Common myeloid progenitor, CD34-positive (primary cell): ENCODE data around the gene FAF1.

Experiments used
- CTCF ChIA-PET: fragments of 350-600 bp; sonication (Branson Sonifier 250); formaldehyde crosslinking; loops from one replicate; lab custom pipeline; 2021; ENCODE audit warnings: antibody characterized with exemption; lab: Charles Lee
- POLR2A ChIA-PET: fragments of 350-600 bp; sonication (Branson Sonifier 250); formaldehyde crosslinking; loops from one replicate; lab custom pipeline; 2021; ENCODE audit warnings: antibody characterized with exemption; lab: Charles Lee
- DNase-seq, 3 donors: peaks; one replicate each; pipeline versions ENCODE4 v3.0.0 to v3.0.0-alpha.2; 2013
- H3K27ac ChIP-seq, 2 experiments: 1 replicate in 1 of 2; 2 replicates in 1 of 2; pipeline ENCODE4 v1.7.0; 2013; ENCODE audit warnings: inconsistent platforms in 2 of 2, low read length in 2 of 2, mild to moderate bottlenecking in 2 of 2, low read depth in 1 of 2, moderate library complexity in 1 of 2; ENCODE audit not compliant: severe bottlenecking in 2 of 2, insufficient read depth in 1 of 2, poor library complexity in 1 of 2
- H3K27me3 ChIP-seq, 5 experiments: replicated peaks in 2 of 5; 1 replicate in 3 of 5; 2 replicates in 2 of 5; pipeline versions ENCODE4 v1.6.1 to v1.7.0; 2013; ENCODE audit warnings: low read length in 4 of 5, mild to moderate bottlenecking in 2 of 5, moderate library complexity in 2 of 5, inconsistent platforms in 1 of 5; ENCODE audit not compliant: insufficient read depth in 5 of 5, control insufficient read depth in 4 of 5
- H3K36me3 ChIP-seq, 4 experiments: 1 replicate in 2 of 4; 2 replicates in 2 of 4; pipeline versions ENCODE4 v1.6.1 to v1.7.0; 2013; ENCODE audit warnings: low read length in 3 of 4, control low read depth in 1 of 4, mild to moderate bottlenecking in 1 of 4; ENCODE audit not compliant: control insufficient read depth in 4 of 4, insufficient read depth in 4 of 4
- H3K4me1 ChIP-seq, 4 experiments: 1 replicate in 3 of 4; 2 replicates in 1 of 4; pipeline versions ENCODE4 v1.6.1 to v1.7.1; 2013; ENCODE audit warnings: low read length in 3 of 4, mild to moderate bottlenecking in 3 of 4, control low read depth in 1 of 4, inconsistent platforms in 1 of 4, moderate library complexity in 1 of 4; ENCODE audit not compliant: control insufficient read depth in 4 of 4, insufficient read depth in 4 of 4; ENCODE audit errors: control extremely low read depth in 1 of 4
- H3K4me3 ChIP-seq, 7 experiments: 1 replicate in 4 of 7; 2 replicates in 3 of 7; pipeline versions ENCODE4 v1.5.1 to v1.7.0; 2013; ENCODE audit warnings: mild to moderate bottlenecking in 7 of 7, low read length in 6 of 7, moderate library complexity in 6 of 7, inconsistent platforms in 2 of 7, low read depth in 2 of 7, control low read depth in 1 of 7; ENCODE audit not compliant: insufficient read depth in 4 of 7, control insufficient read depth in 1 of 7; ENCODE audit errors: extremely low read depth in 1 of 7
- H3K9me3 ChIP-seq, 5 experiments: 1 replicate in 4 of 5; 2 replicates in 1 of 5; pipeline versions ENCODE4 v1.6.1 to v1.7.1; 2013; ENCODE audit warnings: low read length in 4 of 5, mild to moderate bottlenecking in 2 of 5, inconsistent platforms in 1 of 5, low read depth in 1 of 5, moderate library complexity in 1 of 5; ENCODE audit not compliant: control insufficient read depth in 4 of 5, insufficient read depth in 2 of 5; ENCODE audit errors: control extremely low read depth in 1 of 5
- WGBS: methylation state at CpG from one replicate; pipeline ENCODE4 v1.1.5; 2013; ENCODE audit not compliant: insufficient coverage; 5-methylcytosine and 5-hydroxymethylcytosine counted together

The FAF1 gene

GRCh38 chr1:50417946-50418599 is 542.0 kb downstream of the FAF1 start:
- DNase-seq, result peak in 1 of 3 donors; percentile 18
- 3% methylated on average over 8 of the region's 20 CpGs for WGBS
- CTCF ChIA-PET, result no interaction called here
- Histone ChIP-seq H3K4me1 (peaks cover 0 to 52% (median 27%) of the 10 kb centered on the region in 4 experiments), H3K9me3 (peaks cover 0 to 11% (median 1%) of the 10 kb centered on the region in 5 experiments), H3K4me3 (peak overlapping the region in 2 of 7 experiments; percentile 52 to 54), H3K27me3 (peaks cover 21 to 100% (median 66%) of the 10 kb centered on the region in 5 experiments), H3K27ac (no peak overlapping the region), H3K36me3 (no peaks in the 10 kb centered on the region)
- POLR2A ChIA-PET, result no interaction called here

- Histone ChIP-seq H3K27ac (no peak overlapping the region), H3K9me3 (peaks cover 0 to 17% (median 5%) of the 10 kb centered on the region in 5 experiments), H3K4me3 (no peak overlapping the region), H3K4me1 (peaks cover 0 to 47% (median 23%) of the 10 kb centered on the region in 4 experiments), H3K36me3 (no peaks in the 10 kb centered on the region), H3K27me3 (peaks cover 20 to 100% (median 61%) of the 10 kb centered on the region in 5 experiments)
- ChIA-PET CTCF (no interaction called here), POLR2A (no interaction called here)
- DNase-seq, result peak in 1 of 3 donors; percentile 21
- 9% methylated on average over 19 of the region's 23 CpGs for WGBS
These were observed 542.6 kb downstream of the FAF1 start for GRCh38 chr1:50417507-50417906.

GRCh38 chr1:50416553-50417453 is 543.3 kb downstream of the FAF1 start:
- DNase-seq, result peak in 1 of 3 donors; percentile 35
- H3K4me1 ChIP-seq, result peaks cover 0 to 47% (median 23%) of the 10 kb centered on the region in 4 experiments
- CTCF ChIA-PET, result no interaction called here
- H3K27ac ChIP-seq, result no peak overlapping the region
- peaks cover 0 to 20% (median 6%) of the 10 kb centered on the region in 5 experiments for H3K9me3 ChIP-seq
- no peak overlapping the region for H3K4me3 ChIP-seq
- 4% methylated on average over 34 of the region's 46 CpGs for WGBS
- H3K36me3 ChIP-seq, result no peaks in the 10 kb centered on the region
- POLR2A ChIA-PET, result no interaction called here
- peaks cover 15 to 97% (median 54%) of the 10 kb centered on the region in 5 experiments for H3K27me3 ChIP-seq

GRCh38 chr1:50416150-50416527 is 543.9 kb downstream of the FAF1 start:
- Histone ChIP-seq H3K36me3 (no peaks in the 10 kb centered on the region), H3K4me3 (peak overlapping the region in 1 of 7 experiments; percentile 4), H3K9me3 (peaks cover 0 to 16% (median 6%) of the 10 kb centered on the region in 5 experiments), H3K4me1 (peaks cover 0 to 43% (median 21%) of the 10 kb centered on the region in 4 experiments), H3K27me3 (peaks cover 11 to 97% (median 49%) of the 10 kb centered on the region in 5 experiments), H3K27ac (no peak overlapping the region)
- ChIA-PET CTCF (no interaction called here), POLR2A (no interaction called here)
- DNase-seq, result no peak
- 3% methylated on average over 24 of the region's 25 CpGs for WGBS

- H3K4me3 ChIP-seq, result peak overlapping the region in 1 of 7 experiments; percentile 4
- peaks cover 10 to 94% (median 44%) of the 10 kb centered on the region in 5 experiments for H3K27me3 ChIP-seq
- H3K9me3 ChIP-seq, result peaks cover 0 to 16% (median 6%) of the 10 kb centered on the region in 5 experiments
- POLR2A ChIA-PET, result no interaction called here
- peak in 1 of 3 donors; percentile 28 for DNase-seq
- WGBS, result 9% methylated on average over 52 of the region's 56 CpGs
- CTCF ChIA-PET, result no interaction called here
- no peak overlapping the region for H3K27ac ChIP-seq
- H3K4me1 ChIP-seq, result peaks cover 0 to 36% (median 18%) of the 10 kb centered on the region in 4 experiments
- no peaks in the 10 kb centered on the region for H3K36me3 ChIP-seq
These were observed 544.6 kb downstream of the FAF1 start for GRCh38 chr1:50415235-50416149.

- peaks cover 0 to 33% (median 16%) of the 10 kb centered on the region in 4 experiments for H3K4me1 ChIP-seq
- no peak for DNase-seq
- H3K4me3 ChIP-seq, result no peak overlapping the region
- ChIA-PET POLR2A (no interaction called here), CTCF (no interaction called here)
- peaks cover 0 to 19% (median 6%) of the 10 kb centered on the region in 5 experiments for H3K9me3 ChIP-seq
- H3K36me3 ChIP-seq, result no peaks in the 10 kb centered on the region
- peaks cover 7 to 94% (median 38%) of the 10 kb centered on the region in 5 experiments for H3K27me3 ChIP-seq
- 55% methylated on average over 5 of the region's 7 CpGs for WGBS
- no peak overlapping the region for H3K27ac ChIP-seq
These were observed 545.2 kb downstream of the FAF1 start for GRCh38 chr1:50414853-50415234.
